ENCODE results near the gene SORCS1.

The SORCS1 gene

GRCh38 chr10:106557951-106558733 lies 606.4 kb downstream of the SORCS1 start:
- in situ Hi-C loops (cut with HindIII; ENCODE audit: low sequenced_read_pairs), result no loop called here

GRCh38 chr10:106557053-106557452 lies 607.5 kb downstream of the SORCS1 start:
- in situ Hi-C loops (cut with HindIII; ENCODE audit: low sequenced_read_pairs), result no loop called here

- in situ Hi-C loops (cut with HindIII; ENCODE audit: low sequenced_read_pairs), result no loop called here
Observed at GRCh38 chr10:106555599-106555998, 608.9 kb downstream of the SORCS1 start.

GRCh38 chr10:106551501-106552062 lies 612.9 kb downstream of the SORCS1 start:
- in situ Hi-C loops (cut with HindIII; ENCODE audit: low sequenced_read_pairs), result no loop called here

- in situ Hi-C loops (cut with HindIII; ENCODE audit: low sequenced_read_pairs), result no loop called here
Observed at GRCh38 chr10:106548832-106549231, 615.7 kb downstream of the SORCS1 start.

GRCh38 chr10:106547047-106547635 lies 617.4 kb downstream of the SORCS1 start:
- in situ Hi-C loops (cut with HindIII; ENCODE audit: low sequenced_read_pairs), result no loop called here

- in situ Hi-C loops (cut with HindIII; ENCODE audit: low sequenced_read_pairs), result no loop called here
Observed at GRCh38 chr10:106542461-106542860, 622.0 kb downstream of the SORCS1 start.

- in situ Hi-C loops (cut with HindIII; ENCODE audit: low sequenced_read_pairs), result no loop called here
Observed at GRCh38 chr10:106540645-106541044, 623.9 kb downstream of the SORCS1 start.

GRCh38 chr10:106537866-106538265 lies 626.6 kb downstream of the SORCS1 start:
- in situ Hi-C loops (cut with HindIII; ENCODE audit: low sequenced_read_pairs), result no loop called here

GRCh38 chr10:106535304-106535953 lies 629.1 kb downstream of the SORCS1 start:
- in situ Hi-C loops (cut with HindIII; ENCODE audit: low sequenced_read_pairs), result no loop called here

GRCh38 chr10:106534441-106534840 lies 630.1 kb downstream of the SORCS1 start:
- in situ Hi-C loops (cut with HindIII; ENCODE audit: low sequenced_read_pairs), result no loop called here

GRCh38 chr10:106528702-106529101 lies 635.8 kb downstream of the SORCS1 start:
- in situ Hi-C loops (cut with HindIII; ENCODE audit: low sequenced_read_pairs), result no loop called here

GRCh38 chr10:106525835-106526234 lies 638.7 kb downstream of the SORCS1 start:
- in situ Hi-C loops (cut with HindIII; ENCODE audit: low sequenced_read_pairs), result no loop called here
